ENCODE measurements around the gene INPP4A.
"Not testable (repeated sequence)": the region's sequence is repeated elsewhere in the genome, so short reads cannot be mapped to it uniquely, and the experiment has no call there.

INPP4A gene

DNA sequence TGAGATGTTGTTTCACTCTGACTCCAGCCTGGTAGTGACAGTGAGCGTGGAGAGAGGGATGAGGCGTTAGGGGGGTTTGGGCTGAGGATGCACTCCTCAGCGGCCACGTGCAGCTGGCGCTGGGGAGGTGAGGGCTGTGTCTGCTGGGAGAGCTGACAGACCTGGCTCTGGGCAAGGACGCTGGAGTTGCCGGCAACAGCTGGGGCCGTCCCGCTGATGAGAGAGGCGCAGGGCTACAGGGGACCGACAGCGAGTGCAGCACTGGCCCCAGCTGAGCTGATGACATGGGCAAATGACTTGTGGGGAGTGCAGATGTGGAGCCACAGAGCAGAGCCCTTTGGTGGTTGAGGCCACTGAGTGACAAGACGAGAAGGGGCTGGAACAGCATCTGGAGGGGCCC lies 125.3 kb downstream of the INPP4A start:
- no peak for DNase-seq

DNA sequence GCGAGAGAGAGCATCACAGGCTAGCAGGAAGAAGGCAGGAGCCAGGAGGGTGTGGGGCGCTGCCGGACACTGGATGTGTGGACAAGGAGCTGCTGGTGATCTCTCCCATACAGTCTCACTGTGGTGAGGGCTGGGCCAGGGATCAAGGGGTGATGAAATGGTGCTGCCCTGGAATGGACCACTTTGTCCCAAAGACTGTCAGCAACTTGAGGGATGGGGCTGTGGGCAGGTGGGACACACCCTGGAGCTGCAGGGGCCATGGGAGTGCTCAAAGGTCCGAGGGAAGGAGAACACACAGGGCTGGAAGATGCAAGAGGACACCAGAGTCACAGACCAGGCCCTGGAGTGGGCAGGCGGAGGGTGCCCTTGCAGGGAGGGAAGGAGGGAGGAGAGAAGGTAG lies 125.7 kb downstream of the INPP4A start:
- no peak for DNase-seq

DNA sequence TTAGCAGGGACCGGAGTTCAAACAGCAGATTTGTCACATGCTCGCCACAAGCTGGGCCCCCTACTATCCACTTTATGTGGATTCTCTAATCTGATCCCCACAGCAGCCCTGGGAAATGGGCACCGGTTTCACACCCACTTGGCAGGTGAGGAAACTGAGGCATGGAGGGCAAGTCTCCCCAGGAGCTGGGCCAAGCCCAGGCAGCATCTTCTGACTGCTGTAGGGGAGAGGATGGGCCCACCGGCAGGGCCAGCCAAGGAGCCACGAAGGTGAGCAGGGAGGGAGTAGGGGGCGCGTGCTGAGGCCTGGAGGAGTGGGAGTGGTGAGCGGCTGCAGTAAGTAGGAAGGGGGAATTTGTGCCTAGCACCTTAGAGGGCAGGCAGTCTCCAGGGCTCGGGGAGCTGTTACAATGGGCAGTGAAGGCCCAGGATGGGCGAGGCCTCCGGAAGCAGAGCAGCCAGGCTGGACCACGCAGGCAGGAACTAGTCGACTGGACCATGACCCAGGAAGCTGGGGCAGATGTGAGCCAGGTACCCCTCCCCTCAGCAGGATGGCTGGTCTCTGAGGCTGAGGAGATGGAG lies 126.6 kb downstream of the INPP4A start:
- no peak for DNase-seq

DNA sequence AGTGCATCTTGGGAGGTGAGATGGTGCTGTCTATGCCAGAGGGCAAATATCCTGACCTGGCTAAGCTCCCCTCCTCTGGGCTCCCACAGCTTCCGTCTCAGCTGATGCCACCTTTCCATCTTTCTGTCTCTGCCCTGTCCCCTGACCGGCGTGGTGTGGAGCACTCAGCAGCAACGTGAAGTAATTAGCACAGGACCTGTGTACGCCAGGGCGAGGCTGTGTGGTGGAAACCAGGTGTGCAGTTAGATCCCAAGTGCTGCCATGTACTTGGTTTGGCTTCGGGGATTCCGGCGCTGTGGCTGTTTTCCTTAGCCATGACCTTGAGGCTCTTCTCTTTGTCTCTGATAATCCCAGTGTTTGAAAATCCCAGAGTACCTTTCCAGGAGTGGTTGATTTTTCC lies 127.1 kb downstream of the INPP4A start:
- no peak for DNase-seq

DNA sequence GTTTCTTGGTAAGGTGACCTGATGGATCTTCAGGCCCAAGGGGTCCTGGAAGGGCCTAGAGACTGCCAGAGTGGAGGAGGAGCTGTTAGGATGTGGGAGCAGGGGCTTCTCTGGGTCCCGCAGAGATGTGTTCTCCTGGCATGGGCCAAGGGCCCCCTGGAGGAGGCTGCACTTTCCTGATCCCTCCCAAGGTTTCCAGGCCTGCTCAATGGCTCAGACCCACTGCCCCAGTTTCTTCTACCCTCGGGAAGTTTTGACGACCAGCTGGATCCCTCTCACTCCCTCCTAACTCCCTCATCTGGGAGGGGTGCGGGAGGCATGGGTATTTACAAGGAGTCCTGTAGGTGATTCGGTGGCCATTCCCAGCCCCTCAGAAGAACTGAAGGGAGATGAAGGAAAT lies 127.6 kb downstream of the INPP4A start:
- no peak for DNase-seq

DNA sequence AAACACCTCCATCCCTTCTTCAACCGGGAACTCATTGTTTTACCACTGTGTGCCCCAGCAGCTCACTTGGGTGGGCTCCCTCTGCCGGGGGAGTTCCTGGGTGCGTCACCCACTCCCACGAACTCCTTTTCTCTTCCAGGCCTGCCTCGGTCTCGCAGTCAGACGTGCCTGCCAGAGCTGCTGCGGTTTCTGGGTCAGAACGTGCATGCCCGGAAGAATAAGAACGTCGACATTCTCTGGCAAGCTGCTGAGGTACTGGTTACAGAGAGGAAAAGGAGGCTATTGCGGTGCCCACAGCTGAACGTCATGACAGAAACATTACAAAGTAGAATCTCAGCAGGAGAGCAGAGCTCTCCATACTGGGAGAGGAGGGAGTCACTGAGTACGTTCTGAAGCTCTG lies 128.0 kb downstream of the INPP4A start:
- no peak for DNase-seq

DNA sequence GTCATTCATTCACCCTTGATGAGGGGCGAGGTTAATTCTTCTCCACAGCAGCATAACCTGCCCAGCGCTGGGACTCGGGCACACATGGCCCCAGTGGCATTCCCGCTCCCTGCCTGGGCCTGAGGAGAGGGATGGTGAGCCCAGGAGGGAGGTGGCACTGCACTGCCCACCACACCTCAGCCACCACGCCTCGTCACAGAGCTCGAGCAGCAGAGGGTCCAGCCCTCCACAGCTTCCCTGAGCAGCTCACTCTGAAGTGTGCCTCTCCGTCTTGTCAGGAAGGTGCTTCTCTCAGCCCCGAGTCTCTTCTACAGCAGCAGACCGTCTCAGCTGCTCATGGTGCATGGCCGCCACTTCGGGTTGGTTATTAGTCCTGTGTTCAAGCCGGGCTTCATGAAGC lies 128.8 kb downstream of the INPP4A start:
- DNase-seq: no peak

DNA sequence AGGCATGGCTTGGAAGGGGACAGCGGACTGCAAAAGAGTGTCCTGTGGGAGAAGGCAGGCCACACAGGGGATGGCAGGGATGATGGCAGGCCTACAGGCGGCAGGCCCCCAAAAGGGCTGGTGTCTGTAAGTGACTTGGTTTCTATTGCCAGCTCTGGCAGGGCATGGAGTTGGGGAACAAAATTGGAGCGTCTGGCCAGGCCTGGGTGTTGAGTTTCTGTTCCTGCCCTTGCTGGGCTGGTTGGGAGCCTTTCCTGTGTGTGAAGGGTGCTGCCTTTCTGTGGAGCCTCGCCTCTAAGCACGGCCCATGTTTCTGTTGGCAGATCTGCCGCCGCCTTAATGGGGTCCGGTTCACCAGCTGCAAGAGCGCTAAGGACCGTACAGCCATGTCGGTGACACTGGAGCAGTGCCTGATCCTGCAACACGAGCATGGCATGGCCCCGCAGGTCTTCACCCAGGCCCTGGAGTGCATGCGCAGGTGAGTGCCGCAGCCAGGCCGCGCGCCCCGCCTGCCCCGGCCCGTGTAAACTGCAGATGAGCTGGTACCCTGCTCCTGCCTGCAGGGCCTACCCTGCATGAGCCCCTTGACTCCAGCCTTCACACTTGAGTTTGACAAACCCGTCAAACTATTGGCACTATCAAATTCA lies 132.1 kb downstream of the INPP4A start:
- DNase-seq: no peak

DNA sequence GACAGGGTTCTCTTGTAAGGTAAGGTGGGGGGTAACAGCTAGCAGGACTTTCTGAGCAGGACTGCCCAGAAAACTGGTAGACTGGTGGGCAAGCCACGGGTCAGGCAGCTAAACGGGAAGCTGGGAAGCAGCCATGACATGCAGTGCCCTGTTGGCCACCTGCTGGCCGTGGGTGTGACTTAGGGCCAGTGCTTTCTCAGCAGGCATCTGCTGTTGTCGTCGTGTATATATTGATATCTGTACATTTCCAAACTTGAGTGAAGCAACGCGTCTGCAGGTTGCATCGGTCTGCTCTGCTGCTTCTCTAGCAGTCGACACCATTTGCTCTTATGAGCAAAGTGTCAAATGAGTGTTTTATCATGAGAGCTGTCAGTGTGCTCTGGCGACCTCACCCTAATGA lies 132.7 kb downstream of the INPP4A start:
- no peak for DNase-seq

DNA sequence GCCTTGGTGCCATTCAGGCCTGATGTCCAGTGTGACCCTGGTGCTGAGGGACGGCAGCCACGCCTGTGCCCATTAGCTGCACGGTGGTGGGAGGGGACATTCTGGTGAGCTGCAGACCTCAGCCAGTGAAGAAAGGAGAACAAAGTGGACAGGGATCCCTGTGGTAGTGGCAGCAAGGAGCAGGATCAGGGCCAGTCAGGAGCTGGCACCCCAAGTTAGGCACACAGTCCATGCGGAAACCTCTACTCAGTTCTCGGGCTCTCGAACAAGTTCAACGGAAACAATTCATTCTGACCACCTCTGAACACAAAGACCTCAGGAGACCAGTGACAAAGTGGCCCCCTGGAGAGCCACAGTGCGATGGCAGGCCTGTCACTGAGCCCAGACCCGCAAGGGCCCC lies 133.6 kb downstream of the INPP4A start:
- DNase-seq: no peak

DNA sequence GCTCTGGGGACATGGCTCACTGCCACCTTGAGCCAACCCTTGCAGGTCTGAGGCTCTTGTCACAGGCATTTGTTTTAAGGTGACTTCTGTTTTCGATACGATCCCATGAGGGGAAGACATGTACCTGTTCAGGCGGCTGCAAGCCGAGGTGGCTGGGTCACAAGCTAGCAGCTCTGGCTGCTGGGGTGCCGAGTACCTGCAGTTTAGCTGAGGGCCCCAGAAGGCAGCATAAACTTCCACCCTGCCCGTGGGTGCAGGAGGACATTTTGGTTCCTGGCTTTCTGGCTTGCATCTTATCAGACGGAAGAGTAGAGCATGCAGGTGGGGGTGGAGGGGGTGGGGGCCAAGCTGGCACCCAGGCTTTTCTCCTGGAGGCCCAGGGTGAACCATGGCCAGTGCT lies 135.3 kb downstream of the INPP4A start:
- no peak for DNase-seq

DNA sequence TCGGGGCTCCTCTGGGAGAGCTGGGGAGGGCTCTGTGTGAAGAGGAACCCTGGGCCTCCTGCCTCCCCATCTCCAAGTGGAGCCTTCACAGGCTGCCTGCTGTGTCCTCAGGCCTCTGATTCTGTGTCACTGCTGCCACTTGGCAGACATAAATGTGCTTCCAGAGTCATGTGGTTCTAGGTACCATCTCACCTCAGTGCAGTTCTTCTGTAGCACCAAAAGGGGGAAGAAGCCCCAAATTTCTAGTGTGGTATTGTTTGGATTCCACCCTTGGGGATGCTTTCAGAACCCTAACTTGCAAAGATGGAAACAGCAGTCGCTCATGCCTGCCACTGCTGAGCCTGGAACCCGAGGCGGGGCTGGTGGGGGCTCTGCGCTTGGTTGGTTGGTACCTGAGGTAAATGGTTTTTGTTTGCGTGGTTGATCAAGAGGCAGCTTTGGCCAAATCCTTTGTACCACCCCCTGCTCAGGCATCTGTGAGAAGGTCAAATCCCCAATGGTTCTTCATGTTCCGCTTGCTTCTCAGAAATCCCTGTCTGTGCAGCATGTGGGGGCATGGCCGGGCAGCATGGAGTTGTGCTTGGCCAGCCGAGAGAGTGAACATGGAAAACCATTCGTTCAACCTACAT lies 136.1 kb downstream of the INPP4A start:
- no peak for DNase-seq

DNA sequence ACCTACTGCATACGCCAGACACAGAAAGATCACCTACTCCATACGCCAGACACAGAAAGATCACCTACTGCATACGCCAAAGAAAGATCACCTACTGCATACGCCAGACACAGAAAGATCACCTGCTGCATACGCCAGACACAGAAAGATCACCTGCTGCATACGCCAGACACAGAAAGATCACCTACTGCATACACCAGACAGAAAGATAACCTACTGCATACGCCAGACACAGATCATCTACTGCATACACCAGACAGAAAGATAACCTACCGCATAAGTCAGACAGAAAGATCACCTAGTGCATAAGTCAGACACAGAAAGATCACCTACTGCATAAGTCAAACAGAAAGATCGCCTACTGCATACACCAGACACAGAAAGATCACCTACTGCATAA lies 137.9 kb downstream of the INPP4A start:
- DNase-seq: no peak

DNA sequence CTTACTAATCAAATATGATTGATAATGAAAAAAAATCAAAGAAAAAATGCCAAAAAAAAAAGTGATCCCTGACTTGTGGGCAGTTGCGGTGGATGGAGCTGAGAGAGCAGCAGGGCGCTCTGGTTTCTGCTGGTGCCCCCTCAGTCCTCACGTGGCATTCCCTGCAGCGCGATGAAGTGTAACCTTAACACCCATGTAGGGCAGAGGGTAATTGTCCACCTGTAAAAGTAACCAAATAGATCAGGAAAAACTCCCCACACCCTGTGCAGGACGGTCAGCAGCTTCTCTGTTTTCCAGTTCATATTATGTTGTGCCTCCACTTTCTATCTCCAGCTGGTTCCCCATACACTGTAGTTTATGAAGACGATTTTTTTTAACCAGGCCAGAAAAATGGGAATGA lies 138.6 kb downstream of the INPP4A start:
- no peak for DNase-seq

DNA sequence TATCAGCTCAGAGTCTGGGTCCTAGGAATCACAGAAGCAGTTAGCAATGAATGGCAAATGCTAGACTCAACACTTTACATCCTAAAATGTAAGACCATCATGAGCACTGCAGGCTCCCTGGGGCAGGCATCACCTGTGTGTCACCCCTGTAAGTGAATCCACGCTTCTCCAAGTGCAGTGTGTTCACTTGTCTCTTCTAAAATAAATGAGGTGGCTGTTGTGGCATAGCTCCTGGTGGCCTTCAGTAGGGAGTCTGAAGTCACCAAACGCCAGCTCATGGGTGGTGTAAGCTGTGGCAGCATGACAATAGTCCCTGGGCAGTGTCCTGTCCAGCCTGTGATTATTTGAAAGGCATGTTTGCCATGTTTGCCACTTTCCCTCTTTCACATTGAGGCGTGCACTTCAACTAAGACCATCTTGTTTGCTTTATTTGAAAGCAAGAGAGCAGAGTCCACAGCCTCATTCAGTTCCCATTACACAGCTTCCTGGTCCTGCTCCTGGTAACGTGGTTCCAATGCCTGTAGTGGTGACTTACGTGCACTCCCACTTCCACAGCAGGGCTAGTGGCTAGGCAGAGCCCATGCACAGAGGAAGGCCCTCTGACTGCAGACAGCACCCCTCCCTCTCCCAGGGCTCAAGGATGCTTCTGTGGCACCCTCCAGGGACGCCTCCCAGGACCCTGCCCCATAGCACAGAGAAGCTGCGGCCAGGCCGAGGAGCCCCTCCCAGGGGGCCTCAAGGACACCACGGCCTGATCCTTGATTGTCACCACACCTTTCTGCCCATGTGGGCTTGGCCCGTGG lies 139.4 kb downstream of the INPP4A start:
- no peak for DNase-seq

DNA sequence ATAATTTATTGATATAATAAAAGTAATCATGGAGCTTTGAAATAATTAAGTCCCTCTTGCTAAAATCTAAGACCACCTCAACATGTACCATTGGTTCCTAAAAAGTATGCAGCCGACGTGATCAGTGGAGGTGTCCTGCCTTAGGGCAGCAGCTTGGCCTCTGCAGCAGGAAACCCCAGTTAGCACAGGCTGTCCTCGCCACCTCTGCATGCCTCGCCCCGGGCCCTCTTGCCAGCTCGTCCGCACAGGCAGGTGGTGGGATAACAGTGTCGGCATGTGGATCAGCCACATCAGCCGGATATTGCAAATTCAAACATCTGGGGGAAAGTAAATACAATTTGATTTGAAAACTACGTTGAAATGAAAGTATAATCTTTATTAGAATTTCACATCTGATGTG lies 140.7 kb downstream of the INPP4A start:
- DNase-seq: no peak

DNA sequence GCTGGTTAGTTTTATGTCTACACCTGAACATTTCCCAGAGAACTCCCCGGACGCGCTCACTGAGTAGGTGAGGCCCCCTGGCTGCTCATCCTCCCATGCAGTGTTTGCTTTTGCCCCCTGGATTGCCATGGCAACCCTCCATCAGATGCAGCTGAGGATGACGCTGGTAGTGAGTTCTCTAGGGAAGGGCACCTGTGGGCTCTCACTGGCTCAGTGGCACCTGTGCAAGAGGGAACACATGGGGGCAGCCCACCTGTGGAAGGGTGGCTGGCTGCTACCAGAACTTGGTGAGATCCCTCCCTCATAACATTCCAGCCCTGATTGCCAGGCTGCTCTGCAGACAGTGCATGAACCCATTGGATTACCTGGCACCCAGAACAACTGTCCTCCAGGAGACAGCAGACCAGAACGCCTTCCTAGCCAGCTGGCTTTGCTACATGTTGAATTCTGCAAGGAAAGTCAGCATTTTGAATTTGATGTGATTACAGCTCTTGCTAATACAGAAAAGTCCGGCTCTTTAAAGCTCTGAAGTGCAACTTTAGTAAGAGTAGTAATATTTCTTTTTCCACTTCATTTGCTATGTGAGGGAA lies 142.0 kb downstream of the INPP4A start:
- no peak for DNase-seq

DNA sequence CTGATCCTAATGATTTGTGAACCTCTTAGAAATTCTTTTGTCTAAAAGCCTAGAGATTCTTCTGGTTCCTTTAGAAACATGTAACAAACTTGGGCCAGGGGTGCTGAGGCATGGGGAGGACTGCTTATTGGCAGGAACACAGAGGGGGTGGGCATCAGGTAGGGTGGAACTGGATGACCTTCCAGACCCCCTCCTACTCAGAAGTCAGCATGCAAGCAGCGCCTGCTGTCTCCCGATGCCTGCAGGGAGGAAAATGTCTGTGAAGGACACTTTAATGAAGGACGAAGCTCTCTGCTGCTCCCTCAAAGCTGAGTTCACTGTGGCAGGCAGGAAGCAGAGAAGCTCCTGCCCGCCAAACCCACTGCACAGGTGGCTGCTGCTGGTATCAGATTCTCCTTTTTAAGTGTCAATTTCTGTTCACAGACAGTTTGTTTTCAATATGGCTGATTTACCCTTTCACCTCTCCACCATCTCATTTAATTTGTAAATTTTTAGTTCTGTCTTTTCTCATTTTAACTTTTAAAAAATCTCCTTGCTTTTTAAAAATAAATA lies 144.3 kb downstream of the INPP4A start:
- no peak for DNase-seq

DNA sequence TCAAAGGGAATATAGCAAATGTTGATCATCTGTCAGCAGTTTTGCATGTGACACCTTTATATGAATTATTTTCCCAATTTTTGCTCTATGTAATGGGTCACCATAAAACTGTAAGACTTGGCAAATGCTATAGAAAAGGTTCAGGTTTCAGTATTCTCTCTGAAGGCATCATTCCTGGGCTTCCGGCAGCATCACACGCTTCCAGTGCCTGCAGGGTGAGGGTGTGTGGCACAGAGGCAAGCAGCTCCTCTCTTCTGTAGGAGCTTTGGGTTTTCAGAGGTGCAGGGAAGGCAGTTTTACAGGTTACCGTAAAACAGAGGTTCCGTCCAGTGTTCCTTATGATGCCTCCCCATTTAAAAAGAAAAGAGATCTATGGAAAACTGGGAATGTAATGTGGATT lies 144.8 kb downstream of the INPP4A start:
- DNase-seq: no peak

DNA sequence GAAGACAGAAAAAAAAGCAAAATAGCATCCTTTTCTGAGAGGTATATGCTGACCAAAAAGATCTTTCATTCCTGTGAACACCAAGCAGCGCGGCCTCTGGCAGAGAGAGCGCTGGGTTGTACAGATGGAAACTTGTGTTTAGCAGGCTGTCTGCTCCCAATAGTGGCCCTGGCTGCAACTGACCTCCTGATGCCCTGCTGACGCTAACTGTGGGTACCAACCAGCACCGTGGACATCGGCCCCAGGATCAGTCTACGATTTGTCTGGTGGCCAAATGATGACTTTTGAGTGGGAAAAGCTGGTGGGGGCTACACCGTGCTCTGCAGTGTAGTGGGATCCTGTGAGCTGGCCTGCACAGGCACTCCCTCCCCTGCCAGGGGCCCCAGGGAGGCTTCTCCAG lies 147.9 kb downstream of the INPP4A start:
- DNase-seq: no peak

DNA sequence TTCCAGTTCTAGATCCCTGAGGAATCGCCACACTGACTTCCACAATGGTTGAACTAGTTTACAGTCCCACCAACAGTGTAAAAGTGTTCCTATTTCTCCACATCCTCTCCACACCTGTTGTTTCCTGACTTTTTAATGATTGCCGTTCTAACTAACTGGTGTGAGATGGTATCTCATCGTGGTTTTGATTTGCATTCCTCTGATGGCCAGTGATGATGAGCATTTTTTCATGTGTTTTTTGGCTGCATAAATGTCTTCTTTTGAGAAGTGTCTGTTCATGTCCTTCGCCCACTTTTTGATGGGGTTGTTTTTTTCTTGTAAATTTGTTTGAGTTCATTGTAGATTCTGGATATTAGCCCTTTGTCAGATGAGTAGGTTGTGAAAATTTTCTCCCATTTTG lies 150.0 kb downstream of the INPP4A start:
- DNase-seq: not testable (repeated sequence)

DNA sequence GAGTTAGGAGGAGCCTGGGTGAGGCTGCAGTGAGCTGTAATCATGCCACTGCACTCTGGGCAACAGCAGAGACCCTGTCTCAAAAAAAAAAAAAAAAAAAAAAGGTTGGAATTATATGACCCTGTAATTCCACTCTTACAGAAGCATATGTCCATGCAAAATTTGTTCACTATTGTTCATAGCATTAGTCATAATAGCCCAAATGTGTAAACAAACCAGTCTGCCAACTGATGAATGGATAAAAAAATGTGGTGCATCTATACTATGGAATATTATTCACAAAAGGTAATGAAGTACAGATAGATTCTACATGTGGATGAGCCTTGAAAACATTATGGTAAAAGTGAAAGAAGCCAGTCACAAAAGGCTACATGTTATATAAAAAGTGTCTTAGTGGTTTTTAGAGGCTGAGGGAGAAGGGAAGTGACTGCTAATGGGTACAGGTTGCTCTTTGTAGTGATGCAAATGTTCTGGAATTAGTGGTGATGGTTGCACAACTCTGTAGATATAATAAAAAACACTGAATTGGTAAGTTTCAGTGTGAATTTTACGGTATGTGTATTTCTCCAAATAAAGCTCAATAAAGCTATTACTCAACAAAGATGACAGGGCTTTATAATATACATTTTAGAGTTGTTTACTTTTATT lies 154.2 kb downstream of the INPP4A start:
- no peak for DNase-seq
